B cell (primary cell): ENCODE results near the gene ADAMTS14. TPM values are rescaled to one million over a fixed set of nuclear protein-coding genes. Genes with fewer than 3 reads are reported as not detected.

ENCODE experiments used
- ATAC-seq: fragments of 200-7000 bp; cut with Tn5 transposase; one replicate; pipeline ENCODE4 v1.10.0; 2021; ENCODE audit warnings: low read depth, mild to moderate bottlenecking, moderate number of reproducible peaks, moderate library complexity
- CTCF ChIA-PET: fragments of 350-600 bp; sonication (Branson Sonifier 250); formaldehyde crosslinking; loops from one replicate; lab custom pipeline; 2021; ENCODE audit warnings: antibody characterized with exemption, inconsistent platforms; lab: Charles Lee
- POLR2A ChIA-PET: fragments of 350-600 bp; sonication (Branson Sonifier 250); formaldehyde crosslinking; loops from one replicate; lab custom pipeline; 2021; ENCODE audit warnings: antibody characterized with exemption; lab: Charles Lee
- DNase-seq: peaks from one replicate; pipeline ENCODE4 v3.0.0; 2013
- H2AFZ ChIP-seq: 2 replicates; pipeline ENCODE4 v1.6.1; 2012; ENCODE audit warnings: mild to moderate bottlenecking, low read depth, low read length; ENCODE audit not compliant: insufficient read depth, poor library complexity, severe bottlenecking
- H3K27ac ChIP-seq, 2 donors: 1 replicate in 1 of 2; 2 replicates in 1 of 2; pipeline ENCODE4 v1.5.1; 2012 to 2013; ENCODE audit warnings: low read length in 2 of 2, mild to moderate bottlenecking in 2 of 2, moderate library complexity in 1 of 2
- H3K27me3 ChIP-seq, 4 experiments: fragments of 200-600 bp in 1 of 4; sonication (generic) in 1 of 4; replicated peaks in 1 of 4; 1 replicate in 2 of 4; 2 replicates in 2 of 4; pipeline versions ENCODE4 v1.6.1 to v1.7.0; 2013 to 2016; ENCODE audit warnings: low read length in 3 of 4, mild to moderate bottlenecking in 2 of 4, mixed read lengths in 1 of 4, moderate library complexity in 1 of 4; ENCODE audit not compliant: insufficient read depth in 4 of 4, control insufficient read depth in 3 of 4; ENCODE audit errors: control extremely low read depth in 1 of 4
- H3K36me3 ChIP-seq, 2 experiments: replicated peaks in 1 of 2; 1 replicate in 1 of 2; 2 replicates in 1 of 2; pipeline versions ENCODE4 v1.6.1 to v1.7.1; 2013; ENCODE audit warnings: low read length in 1 of 2; ENCODE audit not compliant: insufficient read depth in 2 of 2, control insufficient read depth in 1 of 2; ENCODE audit errors: control extremely low read depth in 1 of 2, extremely low read depth in 1 of 2
- H3K4me1 ChIP-seq, 2 donors: fragments of 200-600 bp in 1 of 2; sonication (generic) in 1 of 2; 1 replicate in 1 of 2; 2 replicates in 1 of 2; pipeline versions ENCODE4 v1.5.1 to v1.6.1; 2013 to 2017; ENCODE audit warnings: low read length in 2 of 2; ENCODE audit not compliant: control insufficient read depth in 2 of 2, insufficient read depth in 2 of 2
- H3K4me2 ChIP-seq: replicated peaks from 2 replicates; pipeline ENCODE3; 2012; ENCODE audit warnings: mild to moderate bottlenecking, low read depth, low read length; ENCODE audit not compliant: poor library complexity, severe bottlenecking
- H3K4me3 ChIP-seq, 5 experiments: fragments of 200-600 bp in 1 of 5; sonication (generic) in 1 of 5; 1 replicate in 3 of 5; 2 replicates in 2 of 5; pipeline versions ENCODE4 v1.5.1 to v1.7.0; 2011 to 2016; ENCODE audit warnings: low read length in 4 of 5, mild to moderate bottlenecking in 4 of 5, low read depth in 2 of 5, control low read depth in 1 of 5, moderate library complexity in 1 of 5; ENCODE audit not compliant: insufficient read depth in 1 of 5; ENCODE audit errors: control extremely low read depth in 1 of 5, extremely low read depth in 1 of 5
- H3K79me2 ChIP-seq: fragments of 200-600 bp; sonication (generic); one replicate; pipeline ENCODE4 v1.6.0; 2016; ENCODE audit warnings: low read length; ENCODE audit not compliant: control insufficient read depth, insufficient read depth
- H3K9ac ChIP-seq: fragments of 200-600 bp; sonication (generic); 2 replicates; pipeline ENCODE4 v1.6.1; 2017; ENCODE audit warnings: mild to moderate bottlenecking, low read length, moderate library complexity
- H3K9me3 ChIP-seq, 3 donors: one replicate each; pipeline versions ENCODE4 v1.6.1 to v1.7.1; 2013; ENCODE audit warnings: low read length in 2 of 3; ENCODE audit not compliant: control insufficient read depth in 2 of 3, insufficient read depth in 1 of 3; ENCODE audit errors: control extremely low read depth in 1 of 3
- H4K20me1 ChIP-seq: 2 replicates; pipeline ENCODE4 v1.6.0; 2012; ENCODE audit warnings: mild to moderate bottlenecking, low read length; ENCODE audit not compliant: insufficient read depth, control insufficient read depth, poor library complexity, severe bottlenecking
- H3K27ac Mint-ChIP-seq: one replicate; pipeline ENCODE4 v1.8.0; 2021; ENCODE audit warnings: mixed read lengths
- H3K27me3 Mint-ChIP-seq: one replicate; pipeline ENCODE4 v1.8.0; 2021; ENCODE audit warnings: mixed read lengths
- H3K4me1 Mint-ChIP-seq: one replicate; pipeline ENCODE4 v1.8.0; 2021; ENCODE audit warnings: mixed read lengths
- H3K4me3 Mint-ChIP-seq: one replicate; pipeline ENCODE4 v1.8.0; 2021; ENCODE audit warnings: mixed read lengths
- H3K9me3 Mint-ChIP-seq: one replicate; pipeline ENCODE4 v1.8.0; 2022; ENCODE audit warnings: mixed read lengths; ENCODE audit not compliant: insufficient read depth
- EZH2 ChIP-seq: IDR thresholded peaks from 2 replicates; pipeline ENCODE4 v1.6.1; 2012; ENCODE audit warnings: borderline replicate concordance, low read depth, mild to moderate bottlenecking, moderate library complexity, low read length; ENCODE audit not compliant: insufficient read depth, poor library complexity, severe bottlenecking
- WGBS: methylation state at CpG from one replicate; pipeline ENCODE4 v1.1.5; 2013; ENCODE audit warnings: missing lambda C conversion rate; ENCODE audit not compliant: insufficient coverage; 5-methylcytosine and 5-hydroxymethylcytosine counted together
- intact Hi-C: fragments of 100-400 bp; cut with micrococcal nuclease; formaldehyde crosslinking; loops from one replicate; pipeline ENCODE4 v1.10.0; 2022
- polyA plus RNA-seq: library from polyadenylated mRNA; depleted of rRNA; stranded (reverse); fragments of >200 nt; gene quantifications from 2 replicates; pipeline ENCODE4 v1.2.3, GENCODE V29; 2012
- total RNA-seq, 2 donors: library from RNA; stranded (reverse); fragments of 120-200 nt in 1 of 2; gene quantifications; 1 replicate in 1 of 2; 2 replicates in 1 of 2; pipeline versions ENCODE4 v1.2.3 to v1.2.4, GENCODE V29; 2013 to 2022
- TF ChIP-seq, protein P1 (sequence below): fragments of 200-600 bp; IDR thresholded peaks from one replicate; pipeline ENCODE4 v1.8.0; 2022; ENCODE audit warnings: antibody characterized with exemption, mild to moderate bottlenecking

The ADAMTS14 gene
- total and polyA plus RNA-seq, 2 donors (not counting 1 experiment from before 2014, with no cell fraction given): not detected

DNA sequence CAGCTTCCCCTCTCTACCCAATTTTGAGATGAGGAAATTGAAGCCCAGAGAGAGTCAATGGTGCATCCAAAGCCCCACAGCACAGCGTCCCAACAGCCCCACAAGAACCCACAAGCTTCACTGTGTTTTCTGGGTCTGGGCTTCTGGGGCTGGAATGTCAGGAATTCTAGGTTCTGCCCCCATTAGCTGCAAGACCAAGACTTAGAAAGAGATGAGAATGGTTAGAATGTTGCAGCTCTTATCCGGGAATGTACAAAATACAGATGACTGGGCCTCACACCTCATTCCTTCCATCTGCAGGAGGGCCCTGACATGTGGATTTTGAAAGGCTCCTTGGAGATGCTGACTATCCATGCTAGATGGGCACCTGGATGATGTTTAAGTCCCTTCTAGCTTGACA is 137.4 kb downstream of the ADAMTS14 start:
- intact Hi-C loops: loop anchor here (10.0 kb wide), 3 partner anchors 255 to 1905 kb away; partner anchors contain the start of genes DDX50 and TYSND1
- ATAC-seq (no peak), DNase-seq (no peak)
- H3K9me3 ChIP-seq: no peaks in the 10 kb centered on the region
- no peaks in the 10 kb centered on the region for H3K9me3 Mint-ChIP-seq
- H3K4me3 ChIP-seq: no peak overlapping the region
- WGBS: no CpG with 5 or more reads among the region's 2 CpGs
- no peak overlapping the region for H3K27ac Mint-ChIP-seq
- no peaks in the 10 kb centered on the region for H3K36me3 ChIP-seq
- no peak overlapping the region for H3K27ac ChIP-seq
- no peak overlapping the region for H2AFZ ChIP-seq
- H3K27me3 ChIP-seq: peaks cover 0 to 6% (median 0%) of the 10 kb centered on the region in 4 experiments
- no peak overlapping the region for H3K4me3 Mint-ChIP-seq
- ChIA-PET CTCF (interaction anchor here (1.1 kb wide), 1 partner anchor 70 kb away, joined by 5 read pairs; no protein-coding TSS in a partner anchor), POLR2A (no interaction called here)
- peaks cover 19% of the 10 kb centered on the region for H3K79me2 ChIP-seq
- no peak overlapping the region for H3K4me2 ChIP-seq
- peaks cover 0 to 2% of the 10 kb centered on the region in 2 donors for H3K4me1 ChIP-seq
- H3K27me3 Mint-ChIP-seq: peaks cover 23% of the 10 kb centered on the region
- no peak overlapping the region for H3K9ac ChIP-seq
- no peak for TF ChIP-seq EZH2
- TF ChIP-seq, protein P1, sequence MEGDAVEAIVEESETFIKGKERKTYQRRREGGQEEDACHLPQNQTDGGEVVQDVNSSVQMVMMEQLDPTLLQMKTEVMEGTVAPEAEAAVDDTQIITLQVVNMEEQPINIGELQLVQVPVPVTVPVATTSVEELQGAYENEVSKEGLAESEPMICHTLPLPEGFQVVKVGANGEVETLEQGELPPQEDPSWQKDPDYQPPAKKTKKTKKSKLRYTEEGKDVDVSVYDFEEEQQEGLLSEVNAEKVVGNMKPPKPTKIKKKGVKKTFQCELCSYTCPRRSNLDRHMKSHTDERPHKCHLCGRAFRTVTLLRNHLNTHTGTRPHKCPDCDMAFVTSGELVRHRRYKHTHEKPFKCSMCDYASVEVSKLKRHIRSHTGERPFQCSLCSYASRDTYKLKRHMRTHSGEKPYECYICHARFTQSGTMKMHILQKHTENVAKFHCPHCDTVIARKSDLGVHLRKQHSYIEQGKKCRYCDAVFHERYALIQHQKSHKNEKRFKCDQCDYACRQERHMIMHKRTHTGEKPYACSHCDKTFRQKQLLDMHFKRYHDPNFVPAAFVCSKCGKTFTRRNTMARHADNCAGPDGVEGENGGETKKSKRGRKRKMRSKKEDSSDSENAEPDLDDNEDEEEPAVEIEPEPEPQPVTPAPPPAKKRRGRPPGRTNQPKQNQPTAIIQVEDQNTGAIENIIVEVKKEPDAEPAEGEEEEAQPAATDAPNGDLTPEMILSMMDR: no peak
- peaks cover 6% of the 10 kb centered on the region for H3K4me1 Mint-ChIP-seq
- no peaks in the 10 kb centered on the region for H4K20me1 ChIP-seq

DNA sequence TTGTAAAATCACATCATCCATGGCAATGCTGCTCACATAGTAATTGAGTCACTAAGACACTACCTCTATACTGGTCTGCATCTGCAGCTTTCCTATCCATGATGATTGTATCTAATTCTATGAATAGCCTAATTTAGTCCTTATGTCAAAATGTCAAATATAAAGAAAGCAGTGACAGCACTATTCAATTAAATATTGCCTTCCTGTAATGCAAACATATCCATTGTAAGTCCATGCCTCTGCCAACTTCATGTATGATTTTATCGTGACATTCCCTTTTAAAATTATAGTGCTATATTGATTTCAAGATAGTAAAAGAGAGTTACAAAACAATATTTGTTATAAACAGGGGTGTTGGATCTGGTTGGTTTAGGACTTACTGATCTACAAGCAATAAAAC is 138.7 kb downstream of the ADAMTS14 start:
- Histone ChIP-seq H3K4me2 (no peak overlapping the region), H3K36me3 (no peaks in the 10 kb centered on the region), H2AFZ (no peak overlapping the region), H3K27ac (no peak overlapping the region), H3K79me2 (peaks cover 31% of the 10 kb centered on the region), H3K4me1 (peaks cover 7 to 12% of the 10 kb centered on the region in 2 donors), H4K20me1 (no peaks in the 10 kb centered on the region), H3K27me3 (peaks cover 0 to 6% (median 0%) of the 10 kb centered on the region in 4 experiments), H3K9ac (no peak overlapping the region), H3K9me3 (no peaks in the 10 kb centered on the region), H3K4me3 (no peak overlapping the region)
- Mint-ChIP-seq H3K9me3 (no peaks in the 10 kb centered on the region), H3K4me3 (no peak overlapping the region), H3K4me1 (peaks cover 10% of the 10 kb centered on the region), H3K27me3 (peaks cover 18% of the 10 kb centered on the region), H3K27ac (no peak overlapping the region)
- intact Hi-C loops: loop anchor here (10.0 kb wide), 3 partner anchors 256 to 1906 kb away; partner anchors contain the start of genes DDX50 and TYSND1
- CTCF ChIA-PET: interaction anchor here (1.0 kb wide), 1 partner anchor 70 kb away, joined by 3 read pairs; no protein-coding TSS in a partner anchor
- WGBS: no CpG with 5 or more reads among the region's 1 CpG
- TF ChIP-seq, protein P1: no peak
- TF ChIP-seq EZH2: no peak
- DNase-seq (no peak), ATAC-seq (no peak)
- POLR2A ChIA-PET: no interaction called here
